CD4-positive, alpha-beta T cell treated with Interleukin-4 for 4 hours (primary cell): ENCODE results near the gene PTOV1.
A peak's percentile ranks its signal among the peaks of the same experiment; 100 is the strongest.

Experiments used
- DNase-seq: peaks from one replicate; pipeline ENCODE4 v3.0.0-alpha.2; 2020

Gene PTOV1

GRCh38 chr19:49845414-49845813, 5.5 kb upstream of the PTOV1 start:
- no peak for DNase-seq

GRCh38 chr19:49846408-49846807, 4.6 kb upstream of the PTOV1 start:
- DNase-seq, result no peak

- DNase-seq, result peak; percentile 66
Measured at GRCh38 chr19:49847731-49848696, 2.9 kb upstream of the PTOV1 start.

DNA sequence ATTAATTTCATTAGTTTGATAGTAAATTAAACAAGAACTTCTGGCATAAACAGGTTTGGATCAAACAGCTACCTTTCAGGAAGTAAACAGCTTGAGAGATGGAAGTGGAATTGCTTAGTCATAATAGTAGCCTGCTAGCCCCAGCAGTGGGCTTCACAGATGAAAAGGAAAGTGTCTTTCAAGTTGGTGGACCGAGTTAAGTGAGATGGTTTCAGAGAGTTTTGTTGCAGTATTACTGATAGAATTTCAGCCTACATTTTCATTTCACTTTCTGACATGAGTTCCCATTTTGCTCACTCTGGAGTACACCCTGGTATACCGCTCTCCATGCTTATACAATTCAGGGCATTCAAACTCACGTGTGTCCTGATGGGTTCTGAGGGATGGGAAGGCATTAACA, 2.0 kb upstream of the PTOV1 start:
- DNase-seq, result no peak

GRCh38 chr19:49849433-49850220, 1.3 kb upstream of the PTOV1 start:
- no peak for DNase-seq

- no peak for DNase-seq
Measured at GRCh38 chr19:49850221-49850486, 805 bp upstream of the PTOV1 start.

DNA sequence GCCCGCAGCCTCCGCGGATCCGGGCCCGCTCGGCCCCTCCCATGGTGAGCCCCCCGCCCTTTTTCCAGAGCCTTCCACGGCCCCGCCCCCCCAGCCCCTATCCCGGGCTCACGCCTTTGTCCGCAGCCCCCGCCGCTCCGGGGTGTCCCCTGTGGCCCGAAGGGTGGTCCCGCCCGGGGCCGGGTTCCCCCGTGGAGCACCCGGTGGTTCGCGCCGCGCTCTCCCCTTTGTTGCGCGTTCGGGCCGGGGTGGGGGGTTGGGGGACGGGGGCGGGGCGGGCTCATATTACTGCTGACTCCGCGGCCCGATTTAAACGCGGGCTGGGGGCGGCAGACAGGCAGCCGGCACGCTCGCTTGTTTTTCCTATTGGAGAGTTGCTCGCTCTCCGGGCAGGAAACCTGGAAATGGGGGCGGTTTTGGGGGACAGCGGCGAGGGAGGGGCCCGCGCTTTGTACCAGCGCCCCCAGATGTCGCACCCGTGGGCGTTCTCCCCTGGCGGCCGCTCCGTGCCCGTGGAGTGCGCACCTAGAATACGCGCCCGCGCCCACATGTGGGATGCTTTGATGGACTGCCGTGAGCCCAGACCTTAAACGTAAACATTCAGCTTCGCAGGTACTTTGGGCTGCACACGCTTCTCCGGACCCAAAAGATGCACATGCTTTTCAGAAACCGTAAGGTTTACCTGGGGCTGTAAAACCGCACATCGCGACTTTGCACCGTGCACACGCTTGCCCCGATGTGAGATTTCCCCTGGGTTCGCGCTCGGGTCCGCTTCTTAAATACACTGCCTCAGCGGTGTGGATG, 699 bp downstream of the PTOV1 start:
- peak; percentile 27 for DNase-seq

DNA sequence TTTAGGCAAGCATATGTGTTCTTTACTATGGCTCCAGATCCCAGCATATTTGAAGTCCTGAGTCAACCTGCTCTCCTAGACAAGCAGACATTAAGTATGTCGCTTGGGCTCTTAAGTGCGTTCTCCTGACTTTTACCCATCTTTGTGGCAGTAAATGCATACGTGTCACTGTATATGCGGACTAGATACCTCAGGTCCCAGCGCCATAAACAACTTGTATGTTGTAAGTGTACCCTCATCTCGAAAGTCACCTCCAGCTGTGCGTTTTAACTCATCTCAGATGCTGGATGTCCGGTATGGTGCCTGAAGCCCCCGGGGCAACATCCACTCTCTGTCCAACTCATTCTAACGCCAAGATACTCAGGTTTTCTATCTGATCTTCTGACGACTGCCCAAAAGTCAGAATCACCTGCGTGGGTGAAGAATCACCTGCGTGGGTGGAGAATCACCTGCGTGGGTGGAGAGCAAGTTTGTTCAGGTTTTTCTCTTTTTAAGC, 1.7 kb downstream of the PTOV1 start:
- no peak for DNase-seq

DNA sequence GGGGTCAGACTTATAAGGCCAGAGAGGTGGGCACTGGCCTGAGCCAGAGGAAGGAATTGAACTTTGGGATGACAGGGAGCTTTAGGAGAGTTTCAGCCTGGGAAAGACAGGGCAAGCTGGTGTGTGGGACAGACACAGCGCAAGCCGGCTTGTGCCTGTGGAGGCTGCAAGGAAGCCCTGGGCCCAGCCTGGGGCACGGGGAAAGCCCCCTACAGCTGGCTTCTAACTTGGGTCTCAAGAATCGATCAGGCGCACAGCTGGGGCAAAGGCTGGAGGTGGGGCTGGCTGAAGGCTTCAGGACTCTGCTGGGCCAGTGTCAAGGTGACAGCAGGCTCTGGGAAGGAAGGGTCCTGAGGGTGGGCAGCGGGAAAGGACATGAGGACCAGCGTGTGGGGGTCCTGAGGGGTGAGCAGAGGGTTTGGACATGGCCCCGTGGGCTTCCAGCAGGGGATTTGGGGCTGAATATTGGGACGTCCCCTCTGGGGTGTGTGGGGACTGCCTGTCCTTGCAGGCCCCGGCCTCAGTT, 3.0 kb downstream of the PTOV1 start:
- DNase-seq, result no peak

DNA sequence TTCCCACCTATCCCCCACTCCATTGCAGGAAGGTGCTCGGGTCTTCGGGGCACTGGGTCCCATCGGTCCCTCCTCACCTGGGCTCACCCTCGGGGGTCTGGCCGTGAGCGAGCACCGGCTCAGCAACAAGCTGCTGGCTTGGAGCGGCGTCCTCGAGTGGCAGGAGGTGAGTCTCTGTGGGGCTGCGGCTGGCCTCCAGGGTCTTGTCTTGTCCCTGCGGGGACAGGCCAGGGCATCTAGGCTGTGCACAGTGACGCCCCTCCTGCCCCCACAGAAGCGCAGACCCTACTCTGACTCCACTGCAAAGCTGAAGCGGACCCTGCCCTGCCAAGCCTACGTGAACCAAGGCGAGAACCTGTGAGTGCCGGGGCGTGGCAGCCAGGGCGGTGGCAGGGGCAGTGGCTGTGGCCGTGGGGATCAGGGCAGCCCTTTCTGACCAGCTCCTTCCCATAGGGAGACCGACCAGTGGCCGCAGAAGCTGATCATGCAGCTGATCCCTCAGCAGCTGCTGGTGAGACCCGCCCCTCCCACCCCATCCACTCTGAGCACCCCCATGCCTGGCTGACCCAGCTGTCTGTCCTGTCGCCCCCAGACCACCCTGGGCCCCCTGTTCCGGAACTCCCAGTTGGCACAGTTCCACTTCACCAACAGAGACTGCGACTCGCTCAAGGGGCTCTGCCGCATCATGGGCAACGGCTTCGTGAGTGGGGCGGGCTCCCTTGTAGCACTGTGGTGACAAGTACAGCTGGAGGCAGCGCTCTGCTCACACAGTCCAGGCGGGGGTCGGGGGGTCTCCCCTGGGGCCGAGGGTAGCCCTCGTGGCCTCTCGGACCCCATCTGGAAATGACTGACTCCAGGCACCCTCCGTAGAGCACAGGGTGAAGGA, 3.7 kb downstream of the PTOV1 start:
- DNase-seq, result no peak

DNA sequence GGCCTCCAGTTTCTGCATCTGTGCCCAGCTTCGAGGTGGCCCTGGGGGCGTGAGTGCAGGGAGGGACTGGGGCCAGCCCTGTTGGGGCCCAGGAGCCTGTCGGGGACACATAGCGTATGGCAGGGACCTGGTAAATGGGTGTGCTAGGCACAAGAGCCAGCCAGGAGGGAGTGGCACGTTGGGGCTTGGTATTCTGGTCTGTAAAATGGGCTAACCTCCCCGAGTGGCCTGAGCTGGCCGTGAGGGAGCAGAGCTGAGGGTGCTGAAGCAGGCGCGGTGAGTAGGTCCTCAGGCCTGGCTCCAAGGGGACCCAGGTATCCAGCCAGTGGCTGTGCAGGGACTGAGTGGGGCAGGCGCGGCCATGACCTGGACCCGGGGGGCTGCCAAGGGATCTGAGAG, 4.3 kb downstream of the PTOV1 start:
- DNase-seq, result no peak

- DNase-seq, result no peak
Measured at GRCh38 chr19:49855676-49856573, 5.0 kb downstream of the PTOV1 start.

DNA sequence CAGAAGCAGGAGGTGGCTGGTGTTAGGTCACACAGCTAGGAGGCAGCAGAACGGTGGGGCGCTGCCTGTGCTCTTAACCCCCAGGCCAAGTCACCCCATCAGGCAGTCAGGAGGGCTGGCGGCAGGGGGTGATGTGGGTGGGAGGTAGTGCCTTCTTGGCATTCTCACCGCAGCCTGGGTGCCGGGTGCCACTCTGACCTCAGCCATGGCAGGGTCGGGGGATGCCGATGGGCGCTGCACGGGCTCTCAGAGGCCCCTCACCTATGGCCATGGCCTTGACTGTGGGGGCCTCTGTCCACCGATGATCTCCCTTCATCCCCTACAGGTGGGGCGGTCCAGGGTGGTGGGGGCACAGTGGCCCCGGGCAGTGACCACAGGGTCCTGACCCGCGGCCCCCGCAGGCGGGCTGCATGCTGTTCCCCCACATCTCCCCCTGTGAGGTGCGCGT, 5.6 kb downstream of the PTOV1 start:
- no peak for DNase-seq

DNA sequence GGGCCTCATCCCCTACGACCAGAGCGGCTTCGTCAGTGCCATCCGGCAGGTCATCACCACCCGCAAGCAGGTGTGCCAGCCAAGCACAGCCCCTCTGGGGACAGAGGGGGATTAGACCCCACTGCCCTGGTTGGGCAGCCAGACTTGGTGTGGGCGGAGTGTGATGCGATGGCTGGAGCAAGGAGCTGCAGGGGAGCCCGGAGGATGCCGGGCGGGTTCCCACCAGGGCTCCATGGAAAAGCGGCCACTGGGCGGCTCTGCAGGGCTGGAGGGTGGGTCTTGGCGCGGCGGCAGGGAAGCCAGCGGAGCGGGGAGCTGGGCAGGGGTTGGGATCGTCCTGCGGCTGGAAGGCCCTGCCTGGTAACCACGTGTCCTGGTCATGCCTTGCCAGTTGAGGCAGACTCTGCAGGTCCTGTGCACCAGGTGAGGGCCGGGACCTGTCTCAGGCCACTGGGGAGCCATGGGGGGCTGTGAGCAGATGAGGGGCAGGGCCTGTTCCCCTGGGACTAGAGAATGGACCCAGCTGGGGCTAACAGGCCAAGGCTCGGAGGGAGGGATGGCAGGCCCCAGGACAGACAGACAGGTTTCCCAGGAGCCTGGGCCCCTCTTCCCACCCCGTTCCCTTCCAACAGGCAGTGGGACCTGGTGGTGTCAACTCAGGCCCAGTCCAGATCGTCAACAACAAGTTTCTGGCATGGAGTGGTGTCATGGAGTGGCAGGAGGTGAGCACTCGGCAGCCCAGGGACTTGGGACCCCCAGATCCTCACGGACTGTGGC, 6.3 kb downstream of the PTOV1 start:
- no peak for DNase-seq

DNA sequence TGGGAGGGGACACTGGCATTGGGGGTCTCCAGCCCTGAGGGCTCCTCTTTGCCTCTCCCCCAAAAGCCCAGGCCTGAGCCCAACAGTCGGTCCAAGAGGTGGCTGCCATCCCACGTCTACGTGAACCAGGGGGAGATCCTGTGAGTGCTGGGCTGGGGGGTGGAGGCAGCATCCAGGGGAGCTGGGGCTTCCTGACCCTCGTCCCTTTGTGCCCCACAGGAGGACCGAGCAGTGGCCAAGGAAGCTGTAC, 6.8 kb downstream of the PTOV1 start:
- DNase-seq, result no peak

DNA sequence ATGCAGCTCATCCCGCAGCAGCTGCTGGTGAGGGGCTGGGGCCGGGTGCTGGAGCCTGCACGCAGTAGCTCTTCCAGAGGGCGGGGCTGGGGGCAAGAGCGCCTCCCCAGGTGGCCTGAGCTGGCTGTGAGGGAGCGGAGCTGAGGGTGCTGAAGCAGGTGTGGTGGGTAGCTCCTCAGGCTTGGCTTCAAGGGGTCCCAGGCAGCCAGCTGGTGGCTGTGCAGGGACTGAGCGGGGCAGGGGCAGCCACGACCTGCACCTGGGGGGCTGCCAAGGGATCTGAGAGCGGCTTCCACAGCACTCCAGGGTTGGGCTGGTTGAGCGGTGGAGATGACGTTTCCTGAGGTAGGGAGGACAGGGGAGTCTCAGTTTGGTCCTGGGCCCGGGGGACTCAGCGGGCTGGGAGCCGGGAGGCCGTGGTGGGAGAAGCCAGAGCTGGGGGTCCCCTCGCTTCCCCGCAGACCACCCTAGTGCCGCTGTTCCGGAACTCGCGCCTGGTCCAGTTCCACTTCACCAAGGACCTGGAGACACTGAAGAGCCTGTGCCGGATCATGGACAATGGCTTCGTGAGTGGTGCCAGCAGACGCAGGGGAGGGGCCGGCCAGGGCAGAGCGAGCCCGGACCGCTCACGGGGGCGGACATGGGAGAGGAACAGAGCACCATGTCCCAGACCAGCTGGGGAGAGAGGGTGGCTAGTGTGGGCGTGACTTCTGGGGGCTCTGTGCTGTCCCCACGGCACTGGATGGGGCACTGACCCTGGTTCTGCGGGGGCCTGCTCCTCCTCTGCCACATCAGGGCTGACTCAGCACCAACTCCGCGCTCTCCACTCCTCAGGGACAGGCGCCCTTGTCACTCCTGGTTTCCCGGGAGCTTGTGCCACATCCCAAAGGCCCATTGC, 7.4 kb downstream of the PTOV1 start:
- no peak for DNase-seq

DNA sequence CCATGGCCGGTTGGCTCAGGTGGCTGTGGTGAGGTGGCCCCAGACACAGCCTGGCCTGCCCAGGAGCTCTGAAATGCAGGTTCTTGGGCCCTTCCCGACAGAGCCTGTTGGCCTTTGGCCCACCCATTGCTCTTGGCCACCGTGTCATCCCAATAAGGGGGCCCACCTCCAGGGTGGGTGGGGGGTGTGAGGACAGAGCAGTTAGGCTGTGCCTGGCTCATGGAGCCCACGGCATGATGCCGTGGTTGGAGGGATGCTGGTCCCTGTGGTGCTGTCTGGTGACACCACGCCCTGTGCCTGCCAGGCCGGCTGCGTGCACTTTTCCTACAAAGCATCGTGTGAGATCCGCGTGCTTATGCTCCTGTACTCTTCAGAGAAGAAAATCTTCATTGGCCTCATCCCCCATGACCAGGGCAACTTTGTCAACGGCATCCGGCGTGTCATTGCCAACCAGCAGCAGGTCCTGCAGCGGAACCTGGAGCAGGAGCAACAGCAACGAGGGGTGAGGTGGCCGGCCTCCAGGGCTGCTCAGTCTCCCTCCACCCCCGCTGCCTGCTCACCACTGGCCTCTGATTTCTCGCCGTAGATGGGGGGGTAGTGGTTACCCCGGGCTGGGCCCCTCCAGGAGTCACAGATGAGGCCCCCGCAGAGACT, 8.8 kb downstream of the PTOV1 start:
- no peak for DNase-seq

- no peak for DNase-seq
Measured at GRCh38 chr19:49860336-49861102, 9.6 kb downstream of the PTOV1 start.
